ENCODE results near the gene ADAM8.

Gene ADAM8

DNA sequence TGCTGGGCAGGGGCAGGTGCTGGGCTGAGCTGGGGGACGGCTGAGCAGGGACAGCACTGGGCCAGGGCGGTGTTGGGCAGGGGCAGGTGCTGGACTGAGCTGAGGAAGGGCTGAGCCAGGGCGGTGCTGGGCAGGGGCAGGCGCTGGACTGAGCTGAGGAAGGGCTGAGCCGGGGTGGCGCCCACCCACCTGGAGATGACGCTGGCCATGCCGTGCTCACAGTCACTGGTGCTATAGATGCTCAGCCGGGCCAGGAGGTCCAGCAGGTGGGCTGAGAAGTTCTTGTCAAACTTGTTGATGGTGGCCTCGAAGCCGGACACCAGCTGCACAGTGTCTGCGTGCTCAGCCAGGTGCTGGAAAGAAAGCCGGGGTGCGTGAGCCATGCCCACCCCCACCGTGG is 4.4 kb upstream of the ADAM8 start:
- DNase-seq (ENCODE audit: extremely low read depth, low read depth), result no peak
- TF ChIP-seq CTCF (IDR thresholded peaks at IDR 0.05; ENCODE audit: low read depth, low read length), result no peak

DNA sequence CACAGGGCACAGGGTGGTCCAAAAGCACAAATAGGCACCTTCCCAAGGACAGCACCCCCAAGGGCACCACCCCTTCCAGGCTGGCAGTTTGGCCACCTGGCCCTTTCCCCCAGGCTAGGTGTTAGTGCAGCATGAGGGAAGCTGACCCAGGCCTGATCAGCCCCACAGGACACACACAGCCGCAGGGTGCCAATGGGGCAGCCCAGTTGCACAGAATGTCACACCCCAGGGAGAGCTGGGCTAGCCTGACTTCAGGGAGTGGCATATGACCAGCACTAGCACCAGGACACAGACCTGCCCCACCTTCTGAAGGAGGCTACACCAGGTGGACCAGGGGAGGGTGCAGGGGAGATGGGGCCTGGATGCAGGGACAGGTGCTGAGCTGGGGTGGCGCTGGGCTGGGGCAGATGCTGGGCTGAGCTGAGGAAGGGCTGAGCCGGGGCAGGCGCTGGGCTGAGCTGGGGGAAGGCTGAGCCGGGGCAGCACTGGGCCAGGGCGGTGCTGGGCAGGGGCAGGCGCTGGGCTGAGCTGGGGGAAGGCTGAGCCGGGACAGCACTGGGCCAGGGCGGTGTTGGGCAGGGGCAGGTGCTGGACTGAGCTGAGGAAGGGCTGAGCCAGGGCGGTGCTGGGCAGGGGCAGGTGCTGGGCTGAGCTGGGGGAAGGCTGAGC is 3.9 kb upstream of the ADAM8 start:
- no peak for TF ChIP-seq CTCF (IDR thresholded peaks at IDR 0.05; ENCODE audit: low read depth, low read length)
- DNase-seq (ENCODE audit: extremely low read depth, low read depth), result no peak

GRCh38 chr10:133279326-133280226 is 2.9 kb upstream of the ADAM8 start:
- no peak for TF ChIP-seq CTCF (IDR thresholded peaks at IDR 0.05; ENCODE audit: low read depth, low read length)
- no peak for DNase-seq (ENCODE audit: extremely low read depth, low read depth)

- TF ChIP-seq CTCF (IDR thresholded peaks at IDR 0.05; ENCODE audit: low read depth, low read length), result no peak
- no peak for DNase-seq (ENCODE audit: extremely low read depth, low read depth)
Measured at GRCh38 chr10:133278577-133279265, 2.1 kb upstream of the ADAM8 start.

GRCh38 chr10:133277993-133278576 is 1.4 kb upstream of the ADAM8 start:
- TF ChIP-seq CTCF (IDR thresholded peaks at IDR 0.05; ENCODE audit: low read depth, low read length), result no peak
- DNase-seq (ENCODE audit: extremely low read depth, low read depth), result no peak

- TF ChIP-seq CTCF (IDR thresholded peaks at IDR 0.05; ENCODE audit: low read depth, low read length), result no peak
- no peak for DNase-seq (ENCODE audit: extremely low read depth, low read depth)
Measured at GRCh38 chr10:133277277-133277992, 767 bp upstream of the ADAM8 start.
